ENCODE data around the gene NFIA.

GRCh38 chr1:61504852-61505390, 422.6 kb downstream of the NFIA start:
- TF ChIP-seq CTCF (conservative IDR thresholded peaks at IDR 0.05; ENCODE audit: low read depth, low read length): no peak
- no peak for TF ChIP-seq EZH2 (IDR thresholded peaks at IDR 0.05; ENCODE audit: borderline replicate concordance, low read depth, low read length, poor library complexity, severe bottlenecking)
